DMS 273 (cell line): Measurements from ENCODE around the gene CACNA1B.

Source experiments
- DNase-seq: peaks from one replicate; lab custom pipeline; 2025; ENCODE audit not compliant: unreplicated experiment; lab: John Stamatoyannopoulos, UW

CACNA1B gene

DNA sequence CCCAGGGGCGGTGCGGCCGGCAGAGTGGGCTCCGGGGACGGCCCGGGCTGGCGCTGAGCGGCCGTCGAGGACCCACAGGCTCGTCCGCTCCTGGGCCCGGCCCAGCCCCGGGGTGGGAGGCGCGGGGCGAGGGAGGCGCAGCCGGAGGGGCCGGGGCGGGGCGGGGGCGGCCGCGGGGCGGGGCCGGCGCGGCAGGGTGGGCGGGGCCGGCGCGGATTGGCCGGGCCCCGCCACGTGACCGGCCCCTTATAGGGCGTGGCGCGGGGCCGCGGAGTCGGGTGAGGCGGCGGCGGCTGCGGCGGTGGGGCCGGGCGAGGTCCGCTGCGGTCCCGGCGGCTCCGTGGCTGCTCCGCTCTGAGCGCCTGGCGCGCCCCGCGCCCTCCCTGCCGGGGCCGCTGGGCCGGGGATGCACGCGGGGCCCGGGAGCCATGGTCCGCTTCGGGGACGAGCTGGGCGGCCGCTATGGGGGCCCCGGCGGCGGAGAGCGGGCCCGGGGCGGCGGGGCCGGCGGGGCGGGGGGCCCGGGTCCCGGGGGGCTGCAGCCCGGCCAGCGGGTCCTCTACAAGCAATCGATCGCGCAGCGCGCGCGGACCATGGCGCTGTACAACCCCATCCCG lies at the start of gene CACNA1B:
Gene CACNA1B, plus strand, starts transcription at position 277 of the 617 bp plus-strand sequence. Its CDS starts 152 bp downstream, at position 429.
- DNase-seq, result peak; percentile 73

DNA sequence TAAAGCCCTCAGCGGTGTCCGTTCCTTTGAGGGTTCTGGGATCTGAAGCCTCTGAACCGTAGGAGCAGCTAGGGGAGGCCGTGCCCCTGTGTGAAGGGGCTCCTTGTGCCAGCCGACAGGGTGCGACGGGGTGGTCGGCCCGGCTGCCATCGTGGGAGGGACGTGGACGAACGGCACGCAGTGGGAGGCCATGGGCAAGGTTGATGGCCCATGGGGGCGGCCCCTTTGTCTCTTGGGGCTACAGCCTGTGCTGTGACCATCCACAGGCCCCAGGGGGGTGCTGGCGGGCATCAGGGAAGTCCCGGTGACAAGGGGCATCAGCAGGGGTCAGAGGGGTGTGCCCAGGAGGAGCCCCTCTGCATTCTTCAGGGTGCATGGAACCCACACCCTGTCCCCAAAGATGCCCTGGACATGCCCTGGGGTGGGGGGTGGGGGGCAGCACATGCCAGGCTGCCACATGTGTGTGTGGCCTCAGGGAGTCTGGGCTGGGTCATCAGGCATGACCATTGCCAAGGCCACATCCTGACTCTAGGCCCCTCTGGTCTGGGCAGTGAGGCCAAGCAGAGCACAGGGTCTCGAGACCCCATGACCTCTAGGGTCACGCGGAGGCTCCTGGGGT lies 49.6 kb upstream of the CACNA1B start:
- DNase-seq, result no peak

DNA sequence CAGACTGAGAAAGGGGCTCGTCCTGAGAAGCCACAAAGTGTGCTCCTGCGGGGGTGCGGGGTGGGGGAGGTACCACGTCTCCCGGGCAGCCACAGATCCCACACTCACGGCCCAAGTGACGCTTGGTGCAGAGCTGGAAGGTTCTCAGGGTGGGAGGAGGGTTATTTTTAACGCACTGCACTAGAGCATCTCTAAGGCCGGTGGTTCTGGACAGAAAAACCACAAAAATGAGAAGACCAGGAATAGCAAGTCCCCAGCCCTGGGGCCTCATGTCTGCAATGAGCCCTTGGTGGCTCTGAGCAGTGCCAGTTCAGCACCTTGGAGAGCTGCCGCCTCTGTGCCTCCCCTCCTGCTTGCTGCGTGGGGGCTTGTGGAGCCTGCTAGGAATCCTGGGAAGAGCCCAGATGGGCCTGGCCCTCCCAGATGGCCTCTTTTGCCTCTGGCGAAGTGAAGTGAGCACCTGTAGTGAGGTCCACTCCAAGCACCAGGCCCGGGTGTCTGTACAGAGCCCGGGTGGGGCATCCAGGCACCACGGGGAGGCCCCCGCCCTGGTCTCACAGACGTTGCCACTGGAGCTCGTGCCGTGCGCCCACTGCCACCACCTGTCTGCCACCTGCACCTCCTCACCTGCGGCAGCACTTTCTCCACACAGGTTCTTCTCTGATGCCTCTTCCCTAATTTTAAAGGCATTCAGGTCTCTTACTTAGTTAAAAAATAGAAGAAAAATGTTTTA lies 48.9 kb upstream of the CACNA1B start:
- DNase-seq, result peak; percentile 41

DNA sequence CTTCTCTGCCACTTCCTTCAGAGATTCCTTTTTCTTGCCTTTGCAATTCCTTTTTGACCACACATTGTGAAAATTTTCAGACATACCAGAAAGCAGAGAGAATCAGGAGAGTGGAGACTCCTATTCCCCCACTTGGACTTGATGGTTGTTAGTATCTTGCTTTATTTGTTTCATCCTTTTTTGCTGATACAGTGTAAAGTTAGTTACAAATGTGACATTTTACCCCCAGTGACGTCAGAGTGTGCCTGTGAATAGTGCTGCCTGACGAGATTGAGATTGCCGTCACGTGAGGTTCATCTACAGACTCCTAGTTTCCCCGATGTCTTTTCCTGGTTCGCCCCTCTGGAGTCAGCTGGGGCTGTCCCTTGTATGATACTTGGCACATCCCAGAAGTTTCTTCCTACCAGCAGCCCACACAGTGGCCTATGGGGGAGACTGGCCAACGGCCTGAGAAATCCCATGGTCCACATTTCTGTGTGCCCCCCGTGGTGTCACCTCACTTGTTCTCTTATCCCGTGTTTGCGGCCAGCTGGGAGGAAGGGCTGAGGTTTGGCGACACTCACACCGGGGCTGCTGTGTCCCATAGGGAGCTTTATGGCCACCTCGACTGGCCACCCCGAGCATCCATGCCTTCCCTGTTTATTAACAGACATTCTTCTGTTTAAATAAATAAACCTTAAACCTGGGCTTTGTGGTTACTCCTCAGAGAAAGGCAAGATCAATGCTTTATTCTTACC lies 48.2 kb upstream of the CACNA1B start:
- DNase-seq, result no peak

DNA sequence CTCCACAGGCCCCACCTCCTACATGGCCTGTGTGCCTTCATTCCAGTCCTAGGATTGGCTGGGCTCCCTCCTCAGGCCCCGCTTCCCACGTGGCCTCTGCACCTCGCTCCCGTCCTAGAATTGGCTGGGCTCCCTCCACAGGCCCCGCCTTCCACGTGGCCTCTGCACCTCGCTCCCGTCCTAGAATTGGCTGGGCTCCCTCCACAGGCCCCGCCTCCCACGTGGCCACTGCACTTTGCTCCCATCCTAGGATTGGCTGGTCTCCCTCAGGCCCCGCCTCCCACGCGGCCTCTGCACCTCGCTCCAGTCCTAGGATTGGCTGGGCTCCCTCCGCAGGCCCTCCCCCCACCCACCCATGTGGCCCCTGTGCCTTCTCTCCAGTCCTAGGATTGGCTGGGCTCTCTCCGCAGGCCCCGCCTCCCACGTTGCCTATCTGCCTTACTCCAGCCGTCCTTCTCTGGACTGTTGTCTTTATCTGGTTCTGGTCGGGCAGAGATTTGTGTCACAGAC lies 45.3 kb upstream of the CACNA1B start:
- DNase-seq, result no peak

DNA sequence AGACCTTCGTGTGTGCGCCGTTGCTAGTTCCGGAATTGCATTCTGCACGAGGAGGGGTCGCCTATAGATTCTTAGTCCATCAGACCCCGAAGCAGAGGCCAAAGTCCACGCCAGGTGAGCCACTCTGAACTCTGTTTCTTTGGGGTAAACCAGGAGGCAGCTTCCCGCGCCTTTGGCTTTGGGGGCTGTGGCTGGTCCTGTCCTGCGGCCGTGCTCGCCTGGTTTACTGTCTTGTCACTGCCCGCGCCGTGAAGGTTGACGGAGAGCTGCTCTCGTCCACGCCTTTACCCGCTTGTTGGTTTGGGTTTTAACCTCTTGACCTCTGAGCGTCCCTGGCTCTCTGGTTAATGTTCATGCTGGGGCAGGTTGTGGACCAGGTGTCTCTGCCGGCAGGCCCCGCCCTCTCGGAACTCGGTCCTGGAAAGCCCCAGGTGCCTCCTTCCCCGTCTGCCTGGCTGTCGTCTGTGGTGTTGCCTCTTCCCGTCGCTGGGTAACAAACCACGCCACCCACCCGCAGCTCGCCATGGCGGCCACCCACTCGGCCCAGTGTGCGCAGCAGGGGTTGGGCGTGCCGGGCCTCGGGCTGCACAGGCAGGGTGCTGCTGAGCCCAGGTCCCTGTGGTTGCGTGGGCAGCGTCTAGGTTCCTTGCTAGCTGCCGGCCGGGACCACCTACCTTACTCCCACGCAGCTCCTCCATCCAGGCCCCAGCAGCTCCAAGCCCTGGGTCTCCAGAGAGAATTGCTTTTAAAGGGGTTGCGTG lies 44.6 kb upstream of the CACNA1B start:
- DNase-seq, result no peak

DNA sequence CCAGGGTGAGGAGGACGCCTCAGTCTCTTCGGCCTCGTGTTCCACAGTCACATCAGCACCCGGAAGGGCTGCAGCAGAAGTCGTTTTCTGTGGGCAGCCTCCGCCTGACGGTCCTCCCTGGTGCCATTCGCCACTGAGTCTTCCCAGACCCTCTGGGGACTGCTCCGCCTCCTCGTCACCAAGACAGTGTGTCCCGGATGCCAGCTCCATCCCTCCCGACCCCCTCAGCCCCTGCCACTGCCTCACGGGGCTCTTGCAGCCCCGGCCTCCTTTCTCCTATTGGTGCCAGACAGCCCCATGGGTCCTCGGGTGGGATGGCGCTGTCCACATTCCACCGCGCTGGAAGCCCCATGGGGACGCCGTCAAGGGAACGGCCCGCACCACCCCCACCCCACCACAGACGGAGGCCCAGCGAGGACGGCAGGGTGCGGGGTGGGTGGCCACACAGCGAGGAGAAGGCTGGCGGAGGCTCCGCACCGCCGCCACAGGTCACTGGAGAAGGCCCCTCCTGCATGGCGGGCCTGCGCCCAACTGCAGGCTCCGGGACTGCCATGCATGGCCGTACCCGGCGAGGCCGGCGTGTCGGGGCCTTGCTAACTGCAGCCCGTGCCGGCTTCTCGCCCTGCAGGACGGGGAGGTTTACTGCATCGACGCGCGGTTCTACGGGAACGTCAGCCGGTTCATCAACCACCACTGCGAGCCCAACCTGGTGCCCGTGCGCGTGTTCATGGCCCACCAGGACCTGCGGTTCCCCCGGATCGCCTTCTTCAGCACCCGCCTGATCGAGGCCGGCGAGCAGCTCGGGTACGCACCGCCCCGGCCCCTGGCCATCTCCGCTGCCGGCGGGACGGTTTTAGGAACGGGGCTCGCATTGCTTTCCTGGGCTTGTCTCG lies 43.6 kb upstream of the CACNA1B start:
- no peak for DNase-seq

DNA sequence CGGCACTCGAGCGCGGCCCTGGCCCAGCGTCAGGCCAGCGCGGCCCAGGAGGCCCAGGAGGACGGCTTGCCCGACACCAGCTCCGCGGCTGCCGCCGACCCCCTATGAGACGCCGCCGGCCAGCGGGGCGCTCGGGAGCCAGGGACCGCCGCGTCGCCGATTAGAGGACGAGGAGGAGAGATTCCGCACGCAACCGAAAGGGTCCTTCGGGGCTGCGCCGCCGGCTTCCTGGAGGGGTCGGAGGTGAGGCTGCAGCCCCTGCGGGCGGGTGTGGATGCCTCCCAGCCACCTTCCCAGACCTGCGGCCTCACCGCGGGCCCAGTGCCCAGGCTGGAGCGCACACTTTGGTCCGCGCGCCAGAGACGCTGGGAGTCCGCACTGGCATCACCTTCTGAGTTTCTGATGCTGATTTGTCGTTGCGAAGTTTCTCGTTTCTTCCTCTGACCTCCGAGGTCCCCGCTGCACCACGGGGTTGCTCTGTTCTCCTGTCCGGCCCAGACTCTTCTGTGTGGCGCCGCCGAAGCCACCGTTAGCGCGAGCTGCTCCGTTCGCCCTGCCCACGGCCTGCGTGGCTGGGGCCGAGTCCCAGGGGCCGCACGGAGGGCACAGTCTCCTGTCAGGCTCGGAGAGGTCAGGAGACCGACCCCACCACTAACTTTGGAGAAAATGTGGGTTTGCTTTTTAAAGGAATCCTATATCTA lies 42.6 kb upstream of the CACNA1B start:
- no peak for DNase-seq

DNA sequence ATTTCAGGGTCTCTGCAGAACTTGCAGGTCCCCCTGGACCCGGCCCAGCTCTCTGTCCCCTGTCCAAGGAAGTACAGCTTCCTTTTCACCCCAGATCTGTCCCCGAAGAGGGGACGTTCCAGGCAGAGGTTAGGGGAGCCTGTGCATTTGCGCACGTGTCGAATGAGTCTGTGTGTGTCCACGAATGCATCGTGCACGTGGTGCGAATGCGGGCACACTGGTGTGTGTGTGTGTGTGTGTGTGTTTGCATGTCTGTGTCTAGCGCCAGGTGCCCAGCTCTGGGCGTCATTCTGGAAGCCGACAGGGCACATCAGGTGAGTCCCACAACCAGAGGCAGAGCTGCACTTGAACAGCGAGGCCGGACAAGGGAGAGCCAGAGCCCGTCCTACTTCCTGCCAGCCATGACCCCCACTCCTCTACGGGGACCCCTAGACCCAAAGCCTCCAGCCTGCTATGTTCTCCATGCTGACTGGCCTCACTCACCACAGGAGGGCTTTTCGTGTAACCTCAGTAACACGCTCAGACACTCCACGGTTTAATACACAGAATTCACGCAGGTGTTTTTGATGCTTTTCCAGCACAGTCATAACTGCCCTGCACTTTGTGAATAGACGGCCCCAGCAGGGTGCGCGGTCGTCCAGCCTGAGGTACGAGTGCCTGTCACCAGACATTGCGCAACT lies 41.3 kb upstream of the CACNA1B start:
- no peak for DNase-seq

DNA sequence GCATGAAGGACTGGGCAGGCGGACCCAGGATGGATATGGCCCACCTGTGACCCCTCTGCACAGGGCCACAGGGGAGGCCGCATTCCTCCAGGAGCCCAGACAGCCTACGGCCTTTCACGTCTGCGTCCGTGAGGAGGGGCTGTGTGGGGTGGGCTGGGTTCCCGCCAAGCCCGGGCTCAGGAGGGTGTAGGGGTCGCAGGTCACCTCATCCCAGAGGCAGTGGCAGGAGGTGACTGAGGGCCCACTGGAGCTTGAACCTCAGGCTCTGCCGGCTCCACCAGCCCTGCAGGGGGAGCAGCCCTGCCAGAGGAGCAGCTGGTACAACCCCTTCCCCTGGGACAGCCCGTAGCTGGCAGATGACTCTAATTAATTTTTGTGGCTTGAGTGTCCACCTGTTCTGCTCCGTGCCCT lies 40.7 kb upstream of the CACNA1B start:
- DNase-seq, result peak; percentile 75

DNA sequence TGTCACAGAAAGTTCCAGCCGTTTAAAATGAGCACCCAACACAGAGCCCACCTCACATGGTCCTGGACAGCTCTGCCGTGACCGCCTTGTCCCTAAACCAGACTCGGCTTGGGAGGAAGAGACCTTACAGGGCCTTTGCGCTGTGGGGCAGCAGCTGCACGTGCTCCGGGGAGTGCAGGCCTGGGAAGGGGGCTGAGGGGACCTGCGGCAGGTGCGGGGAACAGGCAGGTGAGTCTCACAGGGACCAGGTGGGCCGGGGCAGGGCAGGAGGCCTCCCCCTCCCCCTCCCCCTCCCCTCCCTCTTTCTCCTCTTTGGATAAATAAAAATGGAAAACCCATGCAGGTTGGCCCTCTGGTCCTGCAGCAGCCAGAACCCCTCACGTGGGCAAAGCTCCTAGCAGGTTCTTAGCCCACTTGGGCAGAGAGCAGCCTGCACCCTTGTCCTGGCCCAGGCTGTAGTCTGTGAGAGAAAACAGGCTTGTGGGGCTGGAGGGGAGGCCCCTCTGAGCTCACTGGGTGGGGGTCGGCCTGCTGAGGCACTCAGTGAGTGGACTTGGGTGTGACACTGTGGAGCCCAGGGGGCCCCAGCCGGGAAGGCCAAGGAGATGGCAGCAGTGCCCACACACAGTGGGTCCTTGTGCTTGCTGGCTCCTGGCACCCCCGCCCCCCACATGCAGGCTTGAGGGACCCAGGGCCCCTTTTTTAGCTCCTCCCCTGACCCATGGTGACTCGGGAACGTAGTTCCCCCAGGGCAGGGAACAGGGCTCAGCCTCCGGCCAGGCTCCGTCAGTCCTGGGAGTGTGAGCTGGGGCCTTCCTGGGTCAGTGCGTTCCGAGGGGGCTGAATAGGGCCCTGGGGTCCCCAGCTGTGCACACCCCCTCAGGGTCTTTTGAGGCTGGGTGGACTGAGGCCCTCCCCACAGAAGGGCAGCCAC lies 40.0 kb upstream of the CACNA1B start:
- DNase-seq, result no peak

DNA sequence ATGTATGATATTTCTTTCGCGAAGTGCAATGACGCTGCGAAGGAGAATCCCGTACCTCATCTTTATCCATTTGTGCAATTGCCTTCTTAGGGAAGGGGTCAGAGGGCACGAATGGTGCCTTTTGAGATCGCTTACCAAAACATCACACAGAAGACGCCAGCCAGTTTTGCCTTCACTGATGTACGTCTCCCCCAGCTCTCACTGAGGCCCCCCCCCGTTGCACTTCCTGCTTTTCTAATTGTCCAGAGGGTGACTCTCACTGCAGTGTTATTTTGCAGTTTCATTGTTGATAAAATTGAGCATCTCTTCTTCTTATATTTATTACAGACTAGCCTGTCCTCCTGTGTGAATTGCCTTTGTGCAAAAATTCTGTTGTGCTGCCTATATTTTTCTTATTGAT lies 39.0 kb upstream of the CACNA1B start:
- DNase-seq, result no peak

DNA sequence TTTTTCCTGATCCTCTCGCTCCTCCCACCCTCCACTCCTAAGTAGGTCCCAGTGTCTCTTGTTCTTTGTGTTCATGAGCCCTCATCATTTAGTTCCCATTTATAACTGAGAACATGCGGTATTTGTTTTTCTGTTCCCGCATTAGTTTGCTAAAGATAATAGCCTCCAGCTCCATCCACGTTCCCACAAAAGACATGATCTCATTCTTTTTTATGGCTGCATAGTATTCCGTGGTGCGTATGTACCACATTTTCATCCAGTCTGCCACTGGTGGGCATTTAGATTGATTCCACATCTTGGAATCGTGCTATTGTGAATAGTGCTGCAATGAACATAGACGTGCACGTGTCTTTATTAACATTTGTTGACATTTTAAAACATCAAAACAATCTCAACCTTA lies 34.2 kb upstream of the CACNA1B start:
- no peak for DNase-seq

DNA sequence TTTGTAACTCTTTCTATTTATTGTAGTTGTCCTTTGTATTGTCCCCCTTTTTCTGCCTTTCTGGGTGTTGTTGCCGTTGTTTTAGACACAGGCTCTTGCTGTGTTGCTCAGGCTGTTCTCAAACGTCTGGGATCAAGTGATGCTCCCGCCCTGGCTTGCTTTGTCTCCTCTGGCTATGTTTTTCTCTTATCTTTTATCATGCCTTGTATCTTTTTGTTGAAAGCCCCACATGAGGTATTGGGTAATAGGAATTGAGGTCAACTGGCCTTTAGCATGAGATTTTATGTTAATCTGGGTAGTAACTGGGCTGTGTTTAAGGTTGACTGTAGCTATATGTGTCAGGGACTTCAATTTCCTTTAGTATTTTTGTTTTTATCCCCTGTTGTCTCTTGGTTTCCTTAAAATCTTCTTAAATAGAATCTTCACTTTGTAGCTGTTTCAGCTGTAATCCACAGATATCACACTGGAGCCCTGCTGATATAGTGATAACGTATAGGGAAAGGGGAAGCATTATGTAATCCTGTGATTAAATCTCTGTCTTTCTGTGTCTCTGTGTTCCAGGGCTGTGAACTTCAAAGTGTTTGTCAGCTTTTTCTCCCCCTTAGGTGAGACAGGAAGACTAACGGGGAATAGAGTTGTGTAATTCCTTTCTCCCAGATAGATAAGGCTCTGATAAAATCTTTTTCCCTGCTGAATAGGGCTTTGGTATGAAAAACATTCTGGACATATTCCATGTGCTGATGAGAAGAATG lies 25.9 kb upstream of the CACNA1B start:
- no peak for DNase-seq

DNA sequence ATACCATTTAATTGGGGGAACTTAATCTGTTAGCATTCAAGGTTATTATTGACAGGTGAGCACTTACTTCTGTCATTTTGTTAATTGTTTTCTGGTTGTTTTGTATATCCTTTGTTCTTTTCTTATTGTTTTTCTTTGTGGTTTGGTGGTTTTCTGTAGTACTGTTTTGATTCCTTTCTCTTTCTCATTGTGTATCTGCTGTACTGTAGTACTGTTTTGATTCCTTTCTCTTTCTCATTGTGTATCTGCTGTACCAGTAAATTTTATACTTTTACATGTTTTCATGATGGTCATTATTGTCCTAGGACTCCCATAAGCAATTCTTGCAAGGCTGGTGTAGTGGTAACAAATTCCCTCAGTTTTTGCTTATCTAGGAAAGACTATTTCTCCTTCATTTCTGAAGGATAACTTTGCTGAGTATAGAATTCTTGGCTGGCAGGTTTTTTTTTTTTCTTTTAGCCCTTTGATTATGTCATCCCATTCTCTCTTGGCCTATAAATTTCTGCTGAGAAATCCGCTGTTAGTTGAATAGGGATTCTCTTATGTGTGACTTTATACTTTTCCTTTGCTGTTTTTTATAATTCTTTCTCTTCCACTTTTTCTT lies 24.1 kb upstream of the CACNA1B start:
- no peak for DNase-seq

DNA sequence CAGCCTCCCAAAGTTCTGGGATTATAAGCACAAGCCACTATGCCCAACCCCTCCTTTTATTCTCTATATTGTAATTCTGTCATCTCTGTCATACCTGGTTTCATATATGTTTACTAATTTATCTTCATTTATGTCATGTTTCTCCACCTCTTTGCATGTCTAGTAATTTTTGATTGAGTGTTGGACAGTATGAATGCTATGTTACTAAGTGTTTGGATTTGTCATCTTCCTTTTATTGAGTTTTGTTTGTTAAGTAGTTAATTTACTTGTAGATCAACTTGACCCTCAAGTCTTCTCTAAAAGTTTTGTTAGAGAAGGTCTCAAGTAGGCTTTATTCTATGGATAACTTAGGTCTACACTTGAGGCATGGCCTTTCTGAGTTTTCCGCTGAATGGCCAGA lies 17.2 kb upstream of the CACNA1B start:
- DNase-seq, result no peak
